Smooth muscle cell (in vitro differentiated cells): ENCODE results near the gene BLMH. TPM values are rescaled to one million over a fixed set of nuclear protein-coding genes. Genes with fewer than 3 reads are reported as not detected.
A peak's percentile ranks its signal among the peaks of the same experiment; 100 is the strongest.

Experiments
- DNase-seq: peaks from one replicate; lab custom pipeline; 2025; ENCODE audit not compliant: unreplicated experiment; lab: John Stamatoyannopoulos, UW
- H2AFZ ChIP-seq: fragments of 200-600 bp; sonication (generic); 2 replicates; pipeline ENCODE4 v1.6.0; 2016; ENCODE audit warnings: antibody characterized with exemption, low read depth, mild to moderate bottlenecking
- H3F3A ChIP-seq: fragments of 200-600 bp; sonication (generic); 2 replicates; pipeline ENCODE4 v1.6.0; 2017; ENCODE audit warnings: antibody characterized with exemption, low read depth
- H3K27ac ChIP-seq: fragments of 200-600 bp; sonication (generic); 2 replicates; pipeline ENCODE4 v1.5.1; 2016; ENCODE audit warnings: low read depth, mild to moderate bottlenecking
- H3K27me3 ChIP-seq: fragments of 200-600 bp; sonication (generic); 2 replicates; pipeline ENCODE4 v1.6.1; 2016; ENCODE audit warnings: low read depth, mild to moderate bottlenecking
- H3K36me3 ChIP-seq: fragments of 200-600 bp; sonication (generic); 2 replicates; pipeline ENCODE4 v1.5.1; 2016; ENCODE audit warnings: low read depth
- H3K4me1 ChIP-seq: fragments of 200-600 bp; sonication (generic); 2 replicates; pipeline ENCODE4 v1.5.1; 2016; ENCODE audit warnings: low read depth
- H3K4me2 ChIP-seq: fragments of 200-600 bp; sonication (generic); 2 replicates; pipeline ENCODE4 v1.6.0; 2016; ENCODE audit warnings: mild to moderate bottlenecking
- H3K4me3 ChIP-seq: fragments of 200-600 bp; sonication (generic); 2 replicates; pipeline ENCODE4 v1.5.1; 2016; ENCODE audit warnings: mild to moderate bottlenecking
- H3K79me2 ChIP-seq: fragments of 200-600 bp; sonication (generic); 2 replicates; pipeline ENCODE4 v1.6.0; 2016; ENCODE audit warnings: low read depth, mild to moderate bottlenecking
- H3K9ac ChIP-seq: fragments of 200-600 bp; sonication (generic); 2 replicates; pipeline ENCODE4 v1.6.0; 2016; ENCODE audit warnings: low read depth
- H3K9me3 ChIP-seq: fragments of 200-600 bp; sonication (generic); replicated peaks from 2 replicates; pipeline ENCODE4 v1.5.1; 2016; ENCODE audit warnings: low read depth
- H4K20me1 ChIP-seq: fragments of 200-600 bp; sonication (generic); 2 replicates; pipeline ENCODE4 v1.6.0; 2016; ENCODE audit warnings: low read depth
- WGBS: methylation state at CpG from one replicate; pipeline ENCODE4 v1.1.7; 2016; ENCODE audit warnings: low lambda C conversion rate; 5-methylcytosine and 5-hydroxymethylcytosine counted together
- polyA plus RNA-seq: library from polyadenylated mRNA; unstranded; fragments of >200 nt; fragmentation: Nextera tagmentation; extraction: Ambion mirVana; gene quantifications from 2 replicates; pipeline ENCODE4 v1.2.1, GENCODE V29; 2016
- total RNA-seq: library from RNA; depleted of rRNA; stranded (reverse); fragments of >200 nt; gene quantifications from 2 replicates; pipeline ENCODE4 v1.2.3, GENCODE V29; 2014
- TF ChIP-seq, protein P1 (sequence below): fragments of 200-600 bp; sonication (generic); IDR thresholded peaks from 2 replicates; pipeline ENCODE4 v1.5.1; 2017; ENCODE audit warnings: borderline replicate concordance, mild to moderate bottlenecking, antibody characterized with exemption; ENCODE audit not compliant: insufficient read depth, poor library complexity, severe bottlenecking

BLMH gene
- total and polyA plus RNA-seq, 2 experiments from 2014 or later = 13.2 to 20.5 TPM

DNA sequence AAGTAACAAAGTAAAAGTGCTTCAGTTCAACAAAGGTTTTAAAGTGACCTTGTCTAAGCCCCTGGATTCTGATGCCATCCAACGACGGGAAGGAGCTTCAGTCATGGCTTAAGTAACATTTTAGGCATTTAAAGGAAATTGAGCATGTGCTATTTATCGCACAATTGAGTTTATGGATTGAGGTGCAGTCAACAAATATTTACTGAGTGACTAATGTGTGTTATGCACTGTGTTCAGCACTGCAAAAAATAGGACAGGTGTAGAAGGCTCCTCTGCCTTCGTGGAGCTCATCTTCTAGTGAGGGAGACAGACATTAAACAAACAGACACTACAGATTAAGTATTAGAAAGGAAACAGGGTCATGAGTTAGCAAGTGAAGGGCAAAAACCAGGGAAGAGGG lies 29.6 kb upstream of the BLMH start:
- Histone ChIP-seq H3K9ac (no peak overlapping the region), H3K9me3 (no peaks in the 10 kb centered on the region), H3K79me2 (no peaks in the 10 kb centered on the region), H2AFZ (no peak overlapping the region), H3K4me3 (no peak overlapping the region), H3K27me3 (peaks cover 15% of the 10 kb centered on the region), H3K4me2 (no peak overlapping the region), H3K27ac (no peak overlapping the region), H3K36me3 (no peaks in the 10 kb centered on the region), H4K20me1 (no peaks in the 10 kb centered on the region), H3K4me1 (no peaks in the 10 kb centered on the region), H3F3A (no peaks in the 10 kb centered on the region)
- TF ChIP-seq, protein P1, sequence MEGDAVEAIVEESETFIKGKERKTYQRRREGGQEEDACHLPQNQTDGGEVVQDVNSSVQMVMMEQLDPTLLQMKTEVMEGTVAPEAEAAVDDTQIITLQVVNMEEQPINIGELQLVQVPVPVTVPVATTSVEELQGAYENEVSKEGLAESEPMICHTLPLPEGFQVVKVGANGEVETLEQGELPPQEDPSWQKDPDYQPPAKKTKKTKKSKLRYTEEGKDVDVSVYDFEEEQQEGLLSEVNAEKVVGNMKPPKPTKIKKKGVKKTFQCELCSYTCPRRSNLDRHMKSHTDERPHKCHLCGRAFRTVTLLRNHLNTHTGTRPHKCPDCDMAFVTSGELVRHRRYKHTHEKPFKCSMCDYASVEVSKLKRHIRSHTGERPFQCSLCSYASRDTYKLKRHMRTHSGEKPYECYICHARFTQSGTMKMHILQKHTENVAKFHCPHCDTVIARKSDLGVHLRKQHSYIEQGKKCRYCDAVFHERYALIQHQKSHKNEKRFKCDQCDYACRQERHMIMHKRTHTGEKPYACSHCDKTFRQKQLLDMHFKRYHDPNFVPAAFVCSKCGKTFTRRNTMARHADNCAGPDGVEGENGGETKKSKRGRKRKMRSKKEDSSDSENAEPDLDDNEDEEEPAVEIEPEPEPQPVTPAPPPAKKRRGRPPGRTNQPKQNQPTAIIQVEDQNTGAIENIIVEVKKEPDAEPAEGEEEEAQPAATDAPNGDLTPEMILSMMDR = no peak
- WGBS = 89% methylated on average over 4 of the region's 4 CpGs
- no peak for DNase-seq

DNA sequence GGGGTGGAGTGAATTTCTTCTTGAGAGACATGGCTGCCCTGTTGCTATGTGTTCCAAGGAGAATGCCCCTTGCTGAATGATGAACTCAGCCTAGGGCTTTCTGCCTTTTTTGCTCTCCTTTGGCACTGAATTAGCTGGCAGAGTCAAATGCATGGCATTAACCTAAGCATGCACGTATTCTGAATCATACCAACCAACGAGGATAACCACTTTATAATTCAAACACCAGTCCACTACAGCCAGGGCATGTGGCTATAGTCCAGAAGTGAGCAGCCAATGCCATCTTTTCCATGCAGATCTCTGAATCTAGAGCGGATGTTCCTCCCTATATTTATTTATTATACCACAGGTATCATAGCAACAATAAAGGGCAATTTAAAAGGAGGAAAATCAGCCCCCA lies 26.4 kb upstream of the BLMH start:
- H3K9ac ChIP-seq = no peak overlapping the region
- H3K27ac ChIP-seq = no peak overlapping the region
- WGBS = 83% methylated on average over 3 of the region's 3 CpGs
- H3K4me2 ChIP-seq = no peak overlapping the region
- H3K36me3 ChIP-seq = no peaks in the 10 kb centered on the region
- H3K9me3 ChIP-seq = no peaks in the 10 kb centered on the region
- H4K20me1 ChIP-seq = no peaks in the 10 kb centered on the region
- no peak overlapping the region for H3K4me3 ChIP-seq
- H3K4me1 ChIP-seq = no peaks in the 10 kb centered on the region
- TF ChIP-seq, protein P1 = no peak
- H3K27me3 ChIP-seq = no peaks in the 10 kb centered on the region
- no peak for DNase-seq
- no peaks in the 10 kb centered on the region for H3K79me2 ChIP-seq
- peaks cover 6% of the 10 kb centered on the region for H3F3A ChIP-seq
- H2AFZ ChIP-seq = no peak overlapping the region

DNA sequence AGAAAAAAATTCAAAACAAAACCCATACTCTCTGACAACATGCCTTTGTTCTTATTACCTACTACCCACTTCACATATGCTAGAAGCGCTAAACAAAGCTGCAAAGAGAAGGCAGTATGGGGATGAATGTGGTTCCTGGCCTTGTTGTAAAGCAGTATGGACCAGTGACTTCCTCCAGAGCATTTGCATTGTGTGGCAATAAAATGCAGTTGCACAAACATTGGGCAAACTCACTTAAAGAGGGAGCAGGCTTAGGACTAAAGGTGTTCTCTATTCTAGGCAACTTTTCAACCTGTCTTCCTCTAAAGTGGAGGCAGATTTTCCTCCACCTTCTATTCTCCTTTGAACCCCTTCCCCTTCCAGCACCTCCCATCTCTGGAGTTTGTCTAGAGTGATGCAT lies 25.0 kb upstream of the BLMH start:
- no peak for DNase-seq
- Histone ChIP-seq H3K36me3 (no peaks in the 10 kb centered on the region), H3K79me2 (no peaks in the 10 kb centered on the region), H3F3A (peaks cover 6% of the 10 kb centered on the region), H4K20me1 (no peaks in the 10 kb centered on the region), H3K9ac (no peak overlapping the region), H3K4me1 (no peaks in the 10 kb centered on the region), H3K27ac (no peak overlapping the region), H3K4me2 (no peak overlapping the region), H3K4me3 (no peak overlapping the region), H3K27me3 (no peaks in the 10 kb centered on the region), H2AFZ (no peak overlapping the region), H3K9me3 (no peaks in the 10 kb centered on the region)
- TF ChIP-seq, protein P1 = no peak
- WGBS = 95% methylated on average over 1 of the region's 1 CpG

DNA sequence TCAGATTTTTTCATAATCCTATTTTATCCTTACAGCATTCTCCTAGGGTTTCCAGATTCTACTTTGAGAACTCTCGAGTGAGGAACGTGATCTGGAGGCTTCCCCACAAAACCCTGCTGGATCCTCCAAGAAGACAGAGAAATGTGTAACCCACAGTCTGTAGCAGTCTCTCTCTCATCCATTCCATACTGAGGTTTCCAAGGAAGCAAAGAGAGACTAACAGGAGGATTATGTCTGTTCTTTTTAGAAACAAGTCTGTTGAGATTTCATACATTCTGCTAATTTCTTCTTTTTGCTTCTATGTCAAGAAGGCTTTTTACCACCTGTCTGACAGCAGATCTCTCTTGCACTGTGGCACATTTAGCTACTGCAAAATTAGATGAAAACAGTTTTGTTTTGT lies 23.4 kb upstream of the BLMH start:
- 61% methylated on average over 2 of the region's 2 CpGs for WGBS
- H3K9ac ChIP-seq = no peak overlapping the region

More for the DNA sequence above, 23.4 kb upstream of the BLMH start:
- Histone ChIP-seq H3K4me1 (no peaks in the 10 kb centered on the region), H3K27ac (no peak overlapping the region), H3K9me3 (no peaks in the 10 kb centered on the region), H2AFZ (peak overlapping the region; percentile 9), H3K36me3 (no peaks in the 10 kb centered on the region), H4K20me1 (no peaks in the 10 kb centered on the region), H3K79me2 (no peaks in the 10 kb centered on the region), H3K4me3 (no peak overlapping the region), H3K4me2 (no peak overlapping the region), H3K27me3 (no peaks in the 10 kb centered on the region), H3F3A (peaks cover 6% of the 10 kb centered on the region)
- TF ChIP-seq, protein P1 = no peak
- DNase-seq = no peak
